Psoas muscle (tissue), 8 donors: ENCODE measurements around the gene NAT16. TPM values are rescaled to one million over a fixed set of nuclear protein-coding genes. Genes with fewer than 3 reads are reported as not detected.

ENCODE experiments used
- ATAC-seq, 4 donors: fragments of 200-7000 bp; cut with Tn5 transposase; one replicate each; pipeline ENCODE4 v1.9.1; 2020; ENCODE audit warnings: moderate library complexity in 3 of 4, mild to moderate bottlenecking in 2 of 4
- DNase-seq, 2 donors: peaks; one replicate each; pipeline ENCODE4 v3.0.0-alpha.2; 2020
- H3K27ac ChIP-seq: fragments of 200-600 bp; one replicate; pipeline ENCODE4 v1.8.0; 2022
- H3K27me3 ChIP-seq, 3 donors: fragments of 200-600 bp in 1 of 3; one replicate each; pipeline versions ENCODE4 v1.6.1 to v1.8.0; 2013 to 2022; ENCODE audit warnings: low read length in 2 of 3, mild to moderate bottlenecking in 2 of 3, moderate library complexity in 1 of 3; ENCODE audit not compliant: insufficient read depth in 3 of 3
- H3K36me3 ChIP-seq, 2 donors: fragments of 200-600 bp in 1 of 2; one replicate each; pipeline versions ENCODE4 v1.6.1 to v1.8.0; 2013 to 2022; ENCODE audit warnings: low read depth in 1 of 2, mild to moderate bottlenecking in 1 of 2, moderate library complexity in 1 of 2; ENCODE audit not compliant: insufficient read depth in 1 of 2
- H3K4me1 ChIP-seq: fragments of 200-600 bp; one replicate; pipeline ENCODE4 v1.8.0; 2022
- H3K4me3 ChIP-seq: fragments of 200-600 bp; one replicate; pipeline ENCODE4 v1.8.0; 2022; ENCODE audit warnings: mild to moderate bottlenecking
- H3K9me3 ChIP-seq: fragments of 200-600 bp; one replicate; pipeline ENCODE4 v1.8.0; 2022
- CTCF ChIP-seq: fragments of 200-600 bp; IDR thresholded peaks from one replicate; pipeline ENCODE4 v1.8.0; 2022; ENCODE audit warnings: antibody characterized with exemption
- WGBS, 3 donors: extraction: QIAGEN DNeasy Blood & Tissue Kit; methylation state at CpG; one replicate each; pipeline versions ENCODE4 v1.1.6 to v1.1.7; 2013; 5-methylcytosine and 5-hydroxymethylcytosine counted together
- intact Hi-C, 2 donors: fragments of 100-400 bp; cut with DNase I; formaldehyde crosslinking; loops; one replicate each; pipeline versions ENCODE4 v1.11.0 to v1.14.2; 2022
- polyA plus RNA-seq, 3 donors: library from polyadenylated mRNA; stranded (reverse); fragments of 200-250 nt; gene quantifications; one replicate each; pipeline ENCODE4 v1.2.3, GENCODE V29; 2013
- total RNA-seq, 4 donors: library from RNA; stranded (reverse); fragmentation: NEBNext Ultra II Directional in 2 of 4; extraction: Animal tissue kit (Norgen Biotek cat#: 25700) in 2 of 4; gene quantifications; one replicate each; pipeline versions ENCODE4 v1.2.1 to v1.2.4, GENCODE V29; 2021 to 2023
- donor health status: healthy with polysubstance abuse.
- donor health status: DM: no; HTN: no; CAD: no; lungs with moderate emphysema.
- donor health status: Bipolar disorder and iron deficiency.
- donor health status: healthy.
- donor health status: DM: yes; HTN: yes; CAD: no.
- donor health status: DM: no; HTN: no; CAD: no.
- donor health status: DM: no; HTN: no; CAD: no.
- donor health status: DM: yes; HTN: yes; CAD: no.

NAT16 gene
- total and polyA plus RNA-seq, 7 donors = 0.01 TPM; not detected in 6

GRCh38 chr7:101195884-101196283, 15.8 kb upstream of the NAT16 start:
- DNase-seq = no peak
- no peak overlapping the region for H3K27ac ChIP-seq
- ATAC-seq = no peak
- TF ChIP-seq CTCF = no peak
- intact Hi-C loops = no loop called here
- H3K4me3 ChIP-seq = no peak overlapping the region
- 80 to 83% (median 83%) methylated on average over 15 to 17 of the region's 17 CpGs for WGBS, 3 donors
- no peaks in the 10 kb centered on the region for H3K9me3 ChIP-seq
- H3K36me3 ChIP-seq = no peaks in the 10 kb centered on the region
- no peaks in the 10 kb centered on the region for H3K4me1 ChIP-seq
- H3K27me3 ChIP-seq = peaks cover 0 to 41% (median 6%) of the 10 kb centered on the region in 3 donors

GRCh38 chr7:101189109-101189508, 9.0 kb upstream of the NAT16 start:
- H3K36me3 ChIP-seq = no peaks in the 10 kb centered on the region
- ATAC-seq = no peak
- no peaks in the 10 kb centered on the region for H3K4me1 ChIP-seq
- H3K9me3 ChIP-seq = no peaks in the 10 kb centered on the region
- intact Hi-C loops = no loop called here
- no peak for TF ChIP-seq CTCF
- DNase-seq = no peak
- H3K27me3 ChIP-seq = peaks cover 0 to 32% (median 2%) of the 10 kb centered on the region in 3 donors
- H3K27ac ChIP-seq = no peak overlapping the region
- 72 to 81% (median 78%) methylated on average over 8 of the region's 8 CpGs for WGBS, 3 donors
- H3K4me3 ChIP-seq = no peak overlapping the region

GRCh38 chr7:101186844-101187428, 6.8 kb upstream of the NAT16 start:
- 80 to 83% (median 82%) methylated on average over 4 of the region's 4 CpGs for WGBS, 3 donors
- ATAC-seq (no peak), DNase-seq (no peak)
- Histone ChIP-seq H3K36me3 (no peaks in the 10 kb centered on the region), H3K27me3 (peaks cover 0 to 42% (median 2%) of the 10 kb centered on the region in 3 donors), H3K4me3 (no peak overlapping the region), H3K9me3 (no peaks in the 10 kb centered on the region), H3K4me1 (no peaks in the 10 kb centered on the region), H3K27ac (no peak overlapping the region)
- intact Hi-C loops = no loop called here
- no peak for TF ChIP-seq CTCF

- no peak overlapping the region for H3K27ac ChIP-seq
- peaks cover 0 to 45% (median 2%) of the 10 kb centered on the region in 3 donors for H3K27me3 ChIP-seq
- DNase-seq (no peak), ATAC-seq (no peak)
- TF ChIP-seq CTCF = no peak
- no peak overlapping the region for H3K4me3 ChIP-seq
- 61 to 69% (median 62%) methylated on average over 6 of the region's 6 CpGs for WGBS, 3 donors
- no peaks in the 10 kb centered on the region for H3K36me3 ChIP-seq
- no peaks in the 10 kb centered on the region for H3K4me1 ChIP-seq
- intact Hi-C loops = no loop called here
- no peaks in the 10 kb centered on the region for H3K9me3 ChIP-seq
These were observed 6.1 kb upstream of the NAT16 start for GRCh38 chr7:101186194-101186593.
